Cerebellar nuclear complex (tissue), 1 donor: ENCODE data around the gene TRIM2.

Experiments used
- DNase-seq, 2 experiments: peaks; one replicate each; lab custom pipeline; 2025; lab: John Stamatoyannopoulos, UW

The TRIM2 gene

GRCh38 chr4:153222707-153223426 is 18.6 kb downstream of the TRIM2 start:
- peak; percentile 13 to 33 for DNase-seq

GRCh38 chr4:153223427-153223801 is 19.2 kb downstream of the TRIM2 start:
- no peak for DNase-seq

GRCh38 chr4:153223930-153224329 is 19.7 kb downstream of the TRIM2 start:
- peak in 1 of 2 experiments; percentile 15 for DNase-seq

GRCh38 chr4:153224474-153224873 is 20.2 kb downstream of the TRIM2 start:
- DNase-seq = no peak

GRCh38 chr4:153227469-153228075 is 23.3 kb downstream of the TRIM2 start:
- no peak for DNase-seq

GRCh38 chr4:153228512-153229140 is 24.4 kb downstream of the TRIM2 start:
- DNase-seq = no peak

- no peak for DNase-seq
Observed at GRCh38 chr4:153229545-153229944, 25.3 kb downstream of the TRIM2 start.

GRCh38 chr4:153232768-153233167 is 28.5 kb downstream of the TRIM2 start:
- no peak for DNase-seq

GRCh38 chr4:153233761-153234371 is 29.6 kb downstream of the TRIM2 start:
- DNase-seq = peak in 1 of 2 experiments; percentile 31

GRCh38 chr4:153234885-153235284 is 30.6 kb downstream of the TRIM2 start:
- DNase-seq = no peak

GRCh38 chr4:153238135-153238919 is 34.1 kb downstream of the TRIM2 start:
- no peak for DNase-seq

GRCh38 chr4:153239409-153239808 is 35.2 kb downstream of the TRIM2 start:
- no peak for DNase-seq

GRCh38 chr4:153241295-153241694 is 37.1 kb downstream of the TRIM2 start:
- no peak for DNase-seq

GRCh38 chr4:153241970-153242838 is 38.0 kb downstream of the TRIM2 start:
- peak in 1 of 2 experiments; percentile 12 for DNase-seq

- DNase-seq = no peak
Observed at GRCh38 chr4:153242839-153243324, 38.6 kb downstream of the TRIM2 start.

- DNase-seq = no peak
Observed at GRCh38 chr4:153243468-153243867, 39.2 kb downstream of the TRIM2 start.

- DNase-seq = no peak
Observed at GRCh38 chr4:153244969-153245368, 40.7 kb downstream of the TRIM2 start.

GRCh38 chr4:153245775-153246174 is 41.5 kb downstream of the TRIM2 start:
- no peak for DNase-seq

- no peak for DNase-seq
Observed at GRCh38 chr4:153246446-153247115, 42.3 kb downstream of the TRIM2 start.

GRCh38 chr4:153247116-153247490 is 42.9 kb downstream of the TRIM2 start:
- DNase-seq = no peak
